RKO (cell line): ENCODE data around the gene LRRC31.

Experiments
- DNase-seq: peaks from one replicate; pipeline ENCODE4 v3.0.0-alpha.2; 2016; ENCODE audit warnings: low spot score

The LRRC31 gene

DNA sequence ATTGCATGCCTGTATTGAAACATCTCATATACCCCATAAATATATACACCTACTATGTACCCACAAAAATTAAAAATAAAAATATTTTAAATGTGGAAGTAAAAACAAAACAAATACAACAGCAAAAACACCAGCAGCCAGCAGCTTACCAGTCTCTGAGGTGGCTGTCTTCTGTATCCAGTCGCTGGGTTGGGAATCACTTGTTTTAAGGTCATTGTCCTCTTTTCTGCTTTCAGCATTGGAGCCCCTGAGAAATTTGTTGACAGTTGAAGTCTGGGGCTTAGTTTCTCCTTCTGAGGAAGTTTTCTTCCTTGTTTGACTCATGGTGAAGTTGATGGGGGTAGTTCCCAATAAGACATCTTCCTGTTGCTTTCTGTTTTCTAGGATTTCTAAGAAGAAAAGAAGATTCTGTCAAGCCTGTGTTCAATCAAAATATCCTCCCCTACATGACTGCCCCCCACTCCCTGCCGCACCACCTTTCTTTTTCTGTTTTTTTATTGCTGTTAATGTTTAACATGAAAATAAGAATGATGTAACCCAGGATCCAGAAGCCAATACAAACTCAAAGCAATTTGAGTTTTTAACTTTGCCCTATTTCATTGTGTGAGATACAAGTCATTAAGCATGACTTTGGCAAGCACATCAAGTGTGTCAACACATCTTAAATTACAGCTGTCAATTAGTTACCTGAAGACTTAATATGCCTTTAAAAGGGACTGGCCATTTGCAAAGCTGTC is at the start of gene LRRC31:
Gene LRRC31, minus strand, starts transcription at position 452 of the 737 bp plus-strand sequence. Its CDS starts 128 bp downstream, at position 324.
- no peak for DNase-seq

DNA sequence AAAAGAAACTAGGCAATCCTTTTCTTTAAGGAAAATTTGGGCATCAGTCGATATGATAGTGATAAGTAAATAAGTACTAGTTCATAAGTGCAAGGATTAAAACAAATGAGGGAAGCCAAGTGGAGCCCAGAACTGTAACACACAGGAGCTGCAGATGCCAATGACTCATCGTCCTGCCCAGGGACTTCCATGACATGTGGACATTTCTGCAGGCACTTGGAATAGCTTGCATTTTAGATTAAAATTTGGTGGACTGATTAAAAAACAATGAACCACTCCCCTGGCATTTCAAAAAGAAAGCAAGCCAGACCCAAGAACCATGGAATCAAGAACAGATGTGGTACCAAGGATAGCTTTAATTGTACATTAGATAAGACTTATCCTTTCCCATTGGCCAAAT is 44.6 kb upstream of the LRRC31 start:
- DNase-seq, result peak; percentile 19

DNA sequence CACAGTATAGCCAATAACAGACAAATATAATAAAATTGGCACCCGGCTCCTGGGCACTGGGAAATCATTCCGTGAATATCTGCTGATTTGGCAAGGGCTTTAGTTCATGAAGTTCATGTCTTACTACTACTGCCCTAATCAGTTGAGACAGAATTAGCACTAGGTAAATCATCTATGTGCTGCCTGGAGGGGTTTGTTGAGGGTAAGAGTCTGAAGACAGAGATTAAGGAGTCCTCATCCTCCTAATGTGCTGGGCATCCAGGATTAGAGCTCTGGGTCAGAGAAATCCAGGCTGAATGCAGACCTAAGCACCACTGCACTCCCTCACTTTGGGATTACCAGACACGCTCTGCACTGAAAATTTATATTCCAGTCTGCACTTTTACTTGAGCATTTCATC is 43.6 kb upstream of the LRRC31 start:
- no peak for DNase-seq

DNA sequence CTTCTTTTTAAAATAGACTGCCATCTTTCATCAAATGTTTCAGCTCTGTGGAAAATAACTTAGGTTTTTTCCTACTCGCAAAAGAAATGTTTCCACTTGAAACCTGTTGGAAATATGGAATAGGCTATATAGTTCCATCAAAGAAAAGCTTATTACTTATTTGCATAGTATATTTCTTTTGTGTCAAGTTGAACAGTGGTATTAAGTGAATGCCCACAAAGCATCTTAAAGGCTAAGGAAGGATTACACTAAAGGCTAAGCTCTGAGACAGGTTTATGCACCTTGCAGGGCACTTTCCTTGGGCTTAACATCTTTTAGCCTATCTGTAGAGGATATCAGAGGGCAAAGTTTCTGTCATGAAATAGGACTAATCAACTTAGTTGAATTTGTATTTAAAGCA is 41.5 kb upstream of the LRRC31 start, which contains the start of gene SAMD7:
Gene SAMD7, plus strand, starts transcription at position 301 of the 400 bp plus-strand sequence. CDS start 7,927 bp downstream, outside the sequence.
- DNase-seq, result no peak

DNA sequence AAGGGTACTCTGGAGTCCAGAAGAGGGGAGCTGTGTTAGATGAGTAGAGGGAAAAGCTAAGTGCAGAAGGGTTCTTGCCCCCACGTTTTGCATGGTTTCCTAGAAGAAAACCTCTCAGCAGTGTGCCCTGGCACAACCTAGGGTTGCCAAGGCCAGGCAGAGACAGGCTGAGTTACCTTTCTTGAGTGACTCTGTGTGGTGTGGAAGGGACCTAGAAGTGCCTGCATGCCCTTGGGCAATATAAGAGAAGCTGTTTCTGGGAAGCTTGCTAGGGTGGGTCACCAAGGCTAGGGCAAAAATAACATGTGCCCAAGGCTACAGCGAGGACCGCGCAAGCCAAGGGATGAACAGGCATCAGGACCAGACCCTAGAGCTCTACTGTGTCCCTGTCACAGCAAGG is 38.2 kb upstream of the LRRC31 start:
- DNase-seq, result no peak

DNA sequence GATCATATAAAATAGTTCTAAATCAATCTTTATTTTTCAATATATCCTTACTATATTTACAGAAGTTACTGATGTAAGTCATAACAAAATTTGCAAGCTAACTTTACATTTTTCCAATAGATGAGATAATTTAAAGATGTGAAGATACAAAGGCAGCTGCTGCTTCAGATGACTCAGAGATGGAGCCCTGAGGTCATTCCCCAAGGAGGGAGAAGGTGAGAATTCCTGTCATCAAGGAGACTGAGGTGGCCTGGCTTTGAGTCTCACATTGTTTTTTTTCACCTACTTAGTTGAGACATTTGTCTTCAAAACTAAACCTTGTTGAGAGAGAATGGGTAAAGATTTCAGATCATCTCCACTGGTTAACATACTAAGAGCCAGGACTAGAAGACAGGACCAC is 37.7 kb upstream of the LRRC31 start:
- DNase-seq, result no peak

DNA sequence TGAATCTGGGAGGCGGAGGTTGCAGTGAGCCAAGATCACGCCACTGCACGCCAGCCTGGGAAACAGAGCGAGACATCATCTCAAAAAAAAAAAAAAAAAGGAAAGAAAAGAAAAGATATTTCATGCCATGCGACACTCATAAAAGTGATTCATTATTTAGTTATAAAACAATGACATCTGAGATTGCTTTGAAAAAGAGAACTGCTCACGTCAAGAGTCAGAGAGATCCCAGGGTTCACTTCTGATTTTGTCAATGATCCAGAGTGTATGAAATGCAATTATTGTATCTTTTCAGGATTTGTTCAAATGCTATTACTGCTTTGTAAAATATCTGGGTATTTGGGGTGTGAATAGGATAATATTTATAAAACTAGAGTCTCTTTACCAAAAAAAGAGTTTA is 35.7 kb upstream of the LRRC31 start:
- DNase-seq, result no peak

DNA sequence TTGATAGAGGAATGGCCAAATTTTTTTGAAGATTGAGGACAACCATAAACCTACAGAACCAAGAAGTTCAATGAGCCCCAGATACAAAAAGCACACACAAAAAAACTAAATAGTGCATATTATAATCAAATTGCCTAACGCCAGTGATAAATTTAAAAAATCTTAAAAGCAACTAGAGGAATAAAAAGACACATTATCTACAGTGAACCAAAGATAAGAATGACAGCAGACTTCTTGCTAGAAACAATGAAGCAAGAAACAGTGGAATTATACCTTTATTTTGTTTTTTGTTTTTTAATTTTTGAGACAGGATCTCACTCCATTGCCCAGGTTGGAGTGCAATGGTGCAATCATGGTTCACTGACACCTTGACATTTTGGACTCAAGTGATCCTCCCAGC is 31.7 kb upstream of the LRRC31 start:
- DNase-seq, result no peak

DNA sequence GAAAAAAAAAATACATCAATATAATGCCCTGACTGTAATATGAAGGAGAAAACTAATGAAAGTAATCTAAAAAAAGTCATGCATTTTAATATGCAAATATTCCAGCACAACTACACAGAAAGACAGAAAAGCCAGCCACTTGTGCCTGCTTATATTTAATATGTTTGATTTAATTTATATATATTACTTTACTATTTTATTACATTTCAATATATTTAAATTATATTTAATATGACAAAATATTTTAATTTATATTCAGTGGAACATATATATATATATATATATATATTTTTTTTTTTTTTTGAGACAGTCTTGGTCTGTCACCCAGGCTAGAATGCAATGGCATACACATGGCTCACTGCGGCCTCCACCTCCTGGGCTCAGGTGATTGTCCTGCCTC is 27.5 kb upstream of the LRRC31 start:
- no peak for DNase-seq

DNA sequence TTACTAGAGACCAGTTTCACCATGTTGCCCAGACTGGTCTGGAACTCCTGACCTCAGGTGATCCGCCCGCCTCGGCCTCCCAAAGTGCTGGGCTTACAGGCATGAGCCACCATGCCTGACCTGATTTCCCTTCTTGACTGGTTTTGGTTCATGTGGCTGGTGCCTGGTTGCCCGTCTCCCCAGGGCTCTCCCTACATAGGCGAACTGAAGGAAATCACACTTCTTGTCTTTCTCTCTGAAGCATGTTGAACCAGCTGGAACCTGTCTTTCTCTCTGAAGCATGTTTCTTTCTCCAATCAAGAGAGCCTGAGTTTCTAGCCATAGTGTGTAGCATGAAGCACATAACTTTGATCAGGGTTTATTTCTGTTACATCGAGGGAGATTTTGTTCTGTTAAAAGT is 25.3 kb upstream of the LRRC31 start:
- DNase-seq, result no peak

DNA sequence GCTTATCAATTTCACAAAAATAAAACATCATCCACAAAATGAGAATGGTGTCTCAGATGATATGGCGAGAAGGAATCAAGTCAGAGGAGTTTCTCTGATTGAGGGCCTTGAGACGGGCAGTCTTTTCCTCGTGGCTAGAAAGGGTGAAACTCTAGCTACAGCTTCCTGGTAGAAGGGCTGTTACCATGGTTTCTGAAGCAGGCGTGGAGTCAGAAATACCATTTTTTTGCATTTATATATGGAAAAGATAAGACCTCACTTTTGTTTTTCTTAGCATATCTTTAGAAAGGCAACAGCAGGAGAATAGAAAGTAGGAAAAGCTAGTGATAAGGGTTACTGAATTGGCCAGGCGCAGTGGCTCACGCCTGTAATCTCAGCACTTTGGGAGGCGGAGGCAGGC is 24.4 kb upstream of the LRRC31 start:
- DNase-seq, result no peak

DNA sequence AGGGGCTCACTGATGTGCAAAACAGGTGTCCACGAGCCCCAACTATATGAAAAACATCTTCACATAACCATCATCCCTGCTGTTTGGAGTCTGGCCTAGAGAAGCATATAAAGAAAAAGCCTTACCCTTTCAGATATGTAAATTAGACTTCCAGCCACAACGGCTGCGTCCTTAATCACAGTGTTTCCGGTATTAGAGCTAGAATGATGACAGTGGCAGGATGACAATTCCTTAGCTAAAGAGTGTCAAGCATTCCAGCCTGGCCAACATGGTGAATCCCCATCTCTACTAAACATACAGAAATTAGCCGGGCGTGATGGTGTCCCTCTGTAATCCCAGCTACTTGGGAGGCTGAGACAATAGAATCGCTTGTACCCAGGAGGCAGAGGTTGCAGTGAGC is 22.2 kb upstream of the LRRC31 start:
- DNase-seq, result no peak

DNA sequence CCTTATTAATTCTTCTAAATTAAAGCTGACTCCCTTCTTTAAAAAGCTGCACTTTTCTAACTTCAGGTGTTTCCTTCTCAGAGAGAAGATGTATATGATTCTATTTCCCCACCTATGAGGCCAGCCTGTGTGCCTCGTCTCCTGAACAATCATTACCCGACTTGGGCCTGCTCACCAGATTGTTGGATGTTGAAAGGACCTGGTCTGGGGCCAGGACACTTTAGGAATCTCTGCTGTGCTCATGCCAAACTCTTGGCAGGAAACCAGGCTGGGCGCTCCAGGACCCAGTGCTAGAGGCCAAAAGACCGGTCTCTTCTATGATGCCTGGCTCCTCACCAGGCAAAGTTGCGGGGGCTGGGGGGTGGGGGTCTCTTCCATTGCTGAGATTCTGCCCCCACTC is 16.9 kb upstream of the LRRC31 start:
- no peak for DNase-seq

DNA sequence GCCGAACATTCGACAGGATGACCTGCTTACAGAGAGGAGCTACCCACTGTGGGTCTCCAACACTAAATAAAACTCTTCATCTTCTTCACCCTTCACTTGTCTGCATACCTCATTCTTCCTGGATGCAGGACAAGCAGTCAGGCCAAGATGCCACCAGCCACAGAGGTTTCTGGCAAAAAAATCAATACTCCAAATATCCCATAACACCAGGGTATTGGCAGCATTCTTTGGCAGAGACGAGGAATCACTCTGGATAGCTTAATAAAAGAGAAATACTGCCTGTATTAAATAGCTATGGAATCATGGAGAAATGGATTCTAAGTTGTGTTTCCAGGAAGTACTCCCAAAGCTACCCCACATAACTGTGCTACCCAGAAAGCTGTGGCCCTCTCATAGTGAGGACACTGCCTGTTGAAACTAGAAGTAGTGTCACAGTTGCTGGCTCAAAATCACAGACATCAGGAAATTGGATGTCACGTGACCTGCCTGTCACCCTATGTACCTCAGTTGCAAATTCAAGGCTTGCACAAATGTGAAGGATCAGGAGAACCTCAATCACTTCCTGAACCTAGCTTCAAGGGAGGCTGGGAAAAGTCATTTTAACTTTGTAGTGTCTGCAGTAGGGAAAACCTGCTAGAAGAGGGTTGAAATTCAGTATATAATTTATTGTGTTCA is 11.0 kb upstream of the LRRC31 start:
- no peak for DNase-seq

DNA sequence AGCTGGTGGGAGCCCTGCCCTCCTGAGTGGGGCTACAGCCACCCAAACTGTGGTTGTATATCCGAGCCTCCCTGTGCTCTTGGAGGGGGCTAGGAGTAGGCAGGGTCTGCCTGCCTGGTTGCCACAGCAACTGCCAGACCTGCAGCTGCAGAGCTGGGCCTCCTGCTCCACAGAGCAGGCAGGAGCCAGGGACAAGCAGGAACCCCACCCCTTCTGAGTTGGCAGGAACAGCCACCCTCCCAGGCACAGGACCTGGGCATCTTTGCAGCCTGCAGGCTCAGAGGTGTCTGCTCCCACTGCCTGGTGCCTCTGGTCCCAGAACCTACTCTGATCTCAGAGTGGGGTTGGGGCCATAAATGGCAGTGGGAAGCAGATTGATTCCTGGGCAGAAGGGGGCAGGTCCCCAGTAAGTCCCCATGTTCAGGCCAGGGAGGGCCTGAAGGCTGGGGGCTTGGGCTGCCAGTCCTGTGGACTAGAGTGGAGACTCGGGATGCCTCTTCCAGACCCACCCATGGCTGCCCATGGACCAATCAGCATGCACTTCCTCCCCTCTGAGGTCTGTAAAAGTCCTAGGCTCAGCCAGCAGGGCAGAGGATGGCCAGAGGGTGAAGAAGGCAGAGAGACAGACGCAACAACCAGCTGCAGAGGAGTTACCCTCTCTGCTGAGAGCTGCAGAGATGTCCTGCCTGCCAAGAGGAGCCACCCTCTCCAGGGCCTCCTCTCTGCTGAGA is 10.3 kb upstream of the LRRC31 start:
- DNase-seq, result no peak

DNA sequence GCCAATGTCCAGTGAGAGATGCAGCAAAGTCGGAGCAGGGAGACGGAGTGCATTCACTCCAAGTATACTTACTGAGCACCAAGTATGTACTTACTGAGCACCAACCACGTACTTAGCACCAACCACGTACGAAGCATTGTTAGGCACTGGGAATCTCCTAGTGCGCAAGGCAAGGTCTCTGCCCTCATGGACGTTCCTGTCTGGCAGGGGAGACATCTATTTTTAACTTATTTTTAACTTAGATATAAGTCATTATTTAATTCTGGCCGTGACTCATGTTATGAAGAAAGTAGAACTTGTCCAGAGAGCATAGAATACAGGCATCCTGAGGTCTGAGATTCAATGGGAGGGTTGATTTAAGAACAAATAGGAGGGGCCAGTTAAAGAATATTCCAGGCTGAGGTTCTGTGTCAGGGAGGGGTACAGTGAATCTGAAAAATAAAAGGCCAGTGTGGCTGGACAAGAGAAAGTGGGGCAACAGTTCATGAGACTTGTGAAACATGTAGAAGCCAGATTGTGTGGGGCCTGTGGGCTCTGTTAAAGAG is 9.3 kb upstream of the LRRC31 start:
- DNase-seq, result no peak

DNA sequence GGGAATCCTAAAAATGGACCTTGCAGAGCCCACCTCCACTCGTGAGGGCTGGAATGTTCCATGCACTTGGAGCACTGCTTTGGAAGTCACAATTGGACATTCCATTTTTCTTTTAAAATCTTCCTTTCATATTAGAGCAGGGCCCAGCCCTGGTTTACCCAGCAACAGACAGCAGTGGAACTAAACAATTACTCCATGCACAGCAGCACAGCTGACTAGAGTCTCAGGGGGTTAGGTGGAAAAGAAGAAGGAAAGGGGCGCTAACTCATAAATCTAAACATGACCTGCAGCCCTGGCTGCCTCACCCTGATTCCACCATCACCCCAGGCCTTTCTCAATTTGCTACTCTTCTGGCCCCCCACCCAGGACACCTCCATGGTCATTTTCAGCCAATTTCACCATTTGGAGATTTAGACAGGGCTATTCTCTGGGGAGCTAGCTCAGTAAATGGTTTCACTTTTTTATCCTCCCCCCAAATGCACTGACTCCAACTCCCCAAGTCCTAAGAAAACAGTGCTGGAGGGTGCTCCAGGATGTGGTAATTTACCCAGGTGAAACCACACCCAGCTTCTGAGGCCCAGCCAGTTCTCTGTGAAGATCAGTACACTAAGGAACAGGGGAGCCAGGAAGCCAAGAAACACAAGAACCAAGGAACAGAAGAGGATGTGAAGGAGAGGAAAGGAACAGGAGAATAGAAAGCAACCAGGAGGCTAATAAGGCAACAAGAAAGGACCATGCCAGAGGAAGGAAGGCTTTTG is 1.6 kb upstream of the LRRC31 start:
- no peak for DNase-seq

DNA sequence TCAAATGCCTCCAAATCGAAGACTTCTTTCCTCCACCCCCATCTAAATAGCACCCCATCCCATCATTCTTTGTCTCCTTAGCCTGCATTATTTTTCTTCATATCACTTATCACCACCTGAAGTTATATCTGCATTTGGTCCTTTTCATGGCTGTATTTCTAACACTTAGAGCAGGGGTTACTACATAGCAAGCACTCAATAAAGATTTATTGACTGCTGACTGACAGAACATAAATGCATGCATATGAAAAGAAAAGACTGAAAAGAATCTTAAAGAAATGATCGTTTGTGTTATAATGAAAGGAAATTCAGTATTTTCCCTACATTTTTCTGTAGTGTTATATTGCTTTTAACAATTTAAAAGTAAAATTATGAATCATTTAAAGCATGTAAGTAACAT is 1.4 kb downstream of the LRRC31 start:
- DNase-seq, result no peak

DNA sequence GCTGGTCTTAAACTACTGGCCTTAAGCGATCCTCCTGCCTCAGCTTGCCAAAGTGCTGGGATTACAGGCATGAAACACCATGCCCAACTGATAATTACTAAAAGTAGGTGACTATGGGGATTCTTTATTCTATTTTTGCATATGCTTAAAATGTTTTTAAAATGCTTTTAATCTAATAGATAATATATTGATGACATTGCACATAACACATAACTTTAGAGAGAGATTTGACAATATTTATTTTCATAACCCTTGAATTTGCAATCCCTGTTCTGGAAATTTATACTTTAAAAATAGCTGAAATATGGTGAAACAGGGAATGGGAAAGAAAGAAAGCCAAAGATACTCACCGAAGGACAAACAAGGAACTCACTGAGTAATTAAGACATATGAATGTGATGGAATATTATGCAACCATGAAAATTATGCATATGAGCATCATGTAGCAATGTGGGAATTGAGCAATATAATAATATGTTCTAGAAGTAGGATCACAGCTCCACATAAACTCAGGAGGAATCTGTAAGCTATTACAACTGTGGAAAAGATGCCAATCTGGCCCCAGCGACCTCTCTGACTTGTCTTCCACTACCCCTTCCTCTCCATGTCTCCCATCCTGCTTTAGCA is 2.0 kb downstream of the LRRC31 start:
- no peak for DNase-seq

DNA sequence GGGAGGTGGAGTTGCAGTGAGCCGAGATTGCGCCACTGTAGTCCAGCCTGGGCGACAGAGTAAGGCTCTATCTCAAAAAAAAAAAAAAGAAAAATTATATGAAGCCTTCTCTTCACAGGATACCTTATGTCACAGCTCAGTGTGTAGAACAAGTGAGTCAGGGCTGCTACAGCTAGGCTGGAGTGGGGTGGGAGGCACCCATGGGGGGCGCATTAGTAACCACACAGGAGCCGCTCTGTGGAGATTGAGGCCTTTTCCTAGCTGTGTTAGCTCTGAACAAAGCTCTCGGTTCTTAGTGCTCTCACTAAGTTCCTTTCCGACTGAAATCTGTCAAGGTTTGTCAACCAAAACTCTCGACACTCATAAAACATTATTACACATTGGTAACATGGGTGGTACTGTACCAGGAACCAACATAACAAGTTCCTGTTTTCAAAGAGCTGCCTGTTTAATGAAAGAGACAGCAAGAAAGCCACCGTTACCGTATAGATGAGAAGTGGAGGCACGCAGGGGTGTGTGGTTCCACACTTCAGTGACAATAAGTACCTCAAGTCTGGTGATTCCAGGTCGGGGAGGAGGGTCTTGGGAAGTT is 4.5 kb downstream of the LRRC31 start:
- no peak for DNase-seq

DNA sequence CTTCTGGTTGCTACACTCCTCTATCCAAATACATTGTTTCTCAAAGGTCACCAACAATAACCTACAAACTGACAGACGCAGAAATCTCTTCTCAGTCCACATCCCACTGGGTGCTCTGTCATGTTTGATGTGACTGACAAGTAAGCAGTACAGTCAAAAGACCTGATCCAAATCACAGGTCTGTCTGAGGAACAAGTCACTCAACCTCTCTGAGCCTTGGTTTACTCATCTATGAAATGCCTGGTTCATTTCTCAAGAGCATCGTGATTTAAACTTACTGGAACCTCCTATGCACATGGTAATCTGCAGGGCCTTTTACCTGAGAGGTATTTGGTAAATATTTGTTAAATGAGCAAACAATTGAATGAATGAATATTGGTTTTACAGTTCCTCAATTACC is 5.5 kb downstream of the LRRC31 start:
- no peak for DNase-seq
